Activated naive CD4-positive, alpha-beta T cell treated with anti-CD3 and anti-CD28 coated beads for 36 hours (primary cell): Measurements from ENCODE around the gene ZNF609. TPM values are rescaled to one million over a fixed set of nuclear protein-coding genes. Genes with fewer than 3 reads are reported as not detected.

Experiments used
- CTCF ChIA-PET: fragments of 350-600 bp; sonication (Branson Sonifier 250); formaldehyde crosslinking; loops from one replicate; lab custom pipeline; 2021; ENCODE audit warnings: antibody characterized with exemption; lab: Charles Lee
- DNase-seq: peaks from one replicate; pipeline ENCODE4 v3.0.0-alpha.2; 2020
- H3K27ac Mint-ChIP-seq: one replicate; pipeline ENCODE4 v1.8.0; 2021; ENCODE audit warnings: mild to moderate bottlenecking, mixed read lengths
- H3K27me3 Mint-ChIP-seq: one replicate; pipeline ENCODE4 v1.8.0; 2021; ENCODE audit warnings: low read depth, mixed read lengths
- H3K36me3 Mint-ChIP-seq: one replicate; pipeline ENCODE4 v1.8.0; 2021; ENCODE audit warnings: low read depth, mixed read lengths
- H3K4me1 Mint-ChIP-seq: one replicate; pipeline ENCODE4 v1.8.0; 2021; ENCODE audit warnings: low read depth, mixed read lengths
- H3K4me3 Mint-ChIP-seq: one replicate; pipeline ENCODE4 v1.8.0; 2021; ENCODE audit warnings: mild to moderate bottlenecking, moderate library complexity, mixed read lengths
- H3K9me3 Mint-ChIP-seq: one replicate; pipeline ENCODE4 v1.8.0; 2021; ENCODE audit warnings: mixed read lengths
- intact Hi-C: fragments of 100-400 bp; cut with micrococcal nuclease; formaldehyde crosslinking; loops from one replicate; pipeline ENCODE4 v1.15.1; 2023
- total RNA-seq, 2 experiments: library from RNA; stranded (reverse); gene quantifications; one replicate each; pipeline ENCODE4 v1.2.3, GENCODE V29; 2021

The ZNF609 gene
- total RNA-seq, 2 experiments from 2014 or later, result 39.5 to 40.4 TPM

GRCh38 chr15:64513823-64514222, 53.4 kb downstream of the ZNF609 start:
- DNase-seq, result no peak
- peaks cover 72% of the 10 kb centered on the region for H3K4me1 Mint-ChIP-seq
- no peaks in the 10 kb centered on the region for H3K9me3 Mint-ChIP-seq
- CTCF ChIA-PET, result interaction anchor here (0.6 kb wide), 1 partner anchor 45 kb away, joined by 7 read pairs; no protein-coding TSS in a partner anchor
- H3K27me3 Mint-ChIP-seq, result no peaks in the 10 kb centered on the region
- peaks cover 10% of the 10 kb centered on the region for H3K36me3 Mint-ChIP-seq
- H3K4me3 Mint-ChIP-seq, result no peak overlapping the region
- peak overlapping the region; percentile 39 for H3K27ac Mint-ChIP-seq
- intact Hi-C loops, result loop anchor here (5.0 kb wide), 1 partner anchor 48 kb away; no protein-coding TSS in a partner anchor

GRCh38 chr15:64515196-64515595, 54.8 kb downstream of the ZNF609 start:
- peaks cover 70% of the 10 kb centered on the region for H3K4me1 Mint-ChIP-seq
- CTCF ChIA-PET, result interaction anchor here (0.9 kb wide), 1 partner anchor 88 kb away, joined by 3 read pairs; no protein-coding TSS in a partner anchor
- H3K27ac Mint-ChIP-seq, result peak overlapping the region; percentile 75

DNA sequence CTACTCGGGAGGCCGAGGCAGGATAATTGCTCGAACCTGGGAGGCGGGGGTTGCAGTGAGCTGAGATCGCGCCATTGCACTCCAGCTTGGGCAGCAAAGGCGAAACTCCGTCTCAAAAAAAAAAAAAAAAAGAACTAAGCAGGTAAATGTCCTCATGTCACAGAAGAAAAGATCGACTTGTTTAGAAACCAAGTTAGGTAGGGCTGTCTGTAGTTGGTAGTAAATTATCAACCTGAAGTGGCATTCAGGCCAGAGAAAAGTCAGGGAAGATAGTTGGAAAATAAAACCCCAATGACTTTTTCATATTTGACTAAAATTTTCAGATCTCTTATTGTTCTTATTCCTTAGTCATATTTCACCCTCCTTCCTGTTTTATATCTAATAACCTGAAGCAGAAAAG, 55.4 kb downstream of the ZNF609 start:
- H3K4me1 Mint-ChIP-seq, result peaks cover 64% of the 10 kb centered on the region
- no peaks in the 10 kb centered on the region for H3K27me3 Mint-ChIP-seq
- H3K4me3 Mint-ChIP-seq, result no peak overlapping the region
- no peak for DNase-seq
- CTCF ChIA-PET, result interaction anchor here (0.9 kb wide), 1 partner anchor 89 kb away, joined by 3 read pairs; no protein-coding TSS in a partner anchor
- peaks cover 10% of the 10 kb centered on the region for H3K36me3 Mint-ChIP-seq
- H3K9me3 Mint-ChIP-seq, result no peaks in the 10 kb centered on the region
- intact Hi-C loops, result no loop called here
- H3K27ac Mint-ChIP-seq, result no peak overlapping the region

More at GRCh38 chr15:64515196-64515595, 54.8 kb downstream of the ZNF609 start:
- Mint-ChIP-seq H3K4me3 (peak overlapping the region; percentile 61), H3K27me3 (no peaks in the 10 kb centered on the region), H3K36me3 (peaks cover 10% of the 10 kb centered on the region), H3K9me3 (no peaks in the 10 kb centered on the region)
- intact Hi-C loops, result no loop called here
- no peak for DNase-seq

DNA sequence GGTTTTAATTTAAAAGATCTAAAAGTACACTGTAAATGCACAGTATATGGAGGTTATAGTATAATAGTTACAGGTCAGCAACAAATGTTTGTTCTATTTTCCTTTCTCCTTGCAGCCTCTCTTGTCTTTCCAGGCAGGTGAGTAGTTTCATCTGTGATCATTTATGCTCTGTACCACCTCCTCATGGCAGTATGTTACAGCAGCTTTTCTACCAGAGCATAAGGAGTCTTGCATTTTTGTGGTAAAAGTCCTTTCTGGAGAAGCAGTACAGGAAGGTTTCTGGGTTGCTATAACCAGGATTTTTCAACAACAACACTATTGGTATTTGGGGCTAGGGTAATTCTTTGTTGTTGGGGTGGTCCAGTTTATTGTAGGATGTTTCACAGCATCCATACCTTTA, 59.5 kb downstream of the ZNF609 start:
- CTCF ChIA-PET, result no interaction called here
- intact Hi-C loops, result no loop called here
- H3K4me3 Mint-ChIP-seq, result no peak overlapping the region

GRCh38 chr15:64521201-64521600, 60.8 kb downstream of the ZNF609 start:
- intact Hi-C loops, result no loop called here
- H3K27me3 Mint-ChIP-seq, result no peaks in the 10 kb centered on the region
- no peak overlapping the region for H3K27ac Mint-ChIP-seq
- no peaks in the 10 kb centered on the region for H3K9me3 Mint-ChIP-seq
- H3K4me1 Mint-ChIP-seq, result peaks cover 64% of the 10 kb centered on the region
- CTCF ChIA-PET, result interaction anchor here (0.6 to 1.6 kb wide), 4 partner anchors 9 to 18 kb away, joined by 3 read pairs; no protein-coding TSS in a partner anchor
- no peak overlapping the region for H3K4me3 Mint-ChIP-seq
- no peak for DNase-seq
- peaks cover 7% of the 10 kb centered on the region for H3K36me3 Mint-ChIP-seq

More for the DNA sequence above, 59.5 kb downstream of the ZNF609 start:
- Mint-ChIP-seq H3K27ac (no peak overlapping the region), H3K36me3 (peaks cover 6% of the 10 kb centered on the region), H3K27me3 (no peaks in the 10 kb centered on the region), H3K9me3 (no peaks in the 10 kb centered on the region), H3K4me1 (peaks cover 62% of the 10 kb centered on the region)
- no peak for DNase-seq

GRCh38 chr15:64521726-64522164, 61.4 kb downstream of the ZNF609 start:
- no peak overlapping the region for H3K4me3 Mint-ChIP-seq
- H3K4me1 Mint-ChIP-seq, result peaks cover 67% of the 10 kb centered on the region
- peaks cover 7% of the 10 kb centered on the region for H3K36me3 Mint-ChIP-seq
- intact Hi-C loops, result no loop called here
- no peak overlapping the region for H3K27ac Mint-ChIP-seq
- no peaks in the 10 kb centered on the region for H3K9me3 Mint-ChIP-seq
- DNase-seq, result no peak
- H3K27me3 Mint-ChIP-seq, result no peaks in the 10 kb centered on the region
- CTCF ChIA-PET, result interaction anchor here (1.3 to 1.6 kb wide), 2 partner anchors 11 to 18 kb away, joined by 3 read pairs; no protein-coding TSS in a partner anchor

- H3K4me1 Mint-ChIP-seq, result peaks cover 71% of the 10 kb centered on the region
- intact Hi-C loops, result no loop called here
- peaks cover 7% of the 10 kb centered on the region for H3K36me3 Mint-ChIP-seq
- no peaks in the 10 kb centered on the region for H3K9me3 Mint-ChIP-seq
- no peak overlapping the region for H3K4me3 Mint-ChIP-seq
- no peak for DNase-seq
- CTCF ChIA-PET, result interaction anchor here (1.3 to 1.6 kb wide), 2 partner anchors 10 to 19 kb away, joined by 3 read pairs; no protein-coding TSS in a partner anchor
- no peaks in the 10 kb centered on the region for H3K27me3 Mint-ChIP-seq
- H3K27ac Mint-ChIP-seq, result no peak overlapping the region
Measured at GRCh38 chr15:64522226-64522823, 61.9 kb downstream of the ZNF609 start.

- no peaks in the 10 kb centered on the region for H3K27me3 Mint-ChIP-seq
- H3K9me3 Mint-ChIP-seq, result no peaks in the 10 kb centered on the region
- no peak overlapping the region for H3K4me3 Mint-ChIP-seq
- CTCF ChIA-PET, result no interaction called here
- intact Hi-C loops, result no loop called here
- H3K27ac Mint-ChIP-seq, result no peak overlapping the region
- H3K36me3 Mint-ChIP-seq, result peaks cover 7% of the 10 kb centered on the region
- H3K4me1 Mint-ChIP-seq, result peaks cover 72% of the 10 kb centered on the region
- DNase-seq, result no peak
Measured at GRCh38 chr15:64523240-64523639, 62.9 kb downstream of the ZNF609 start.

DNA sequence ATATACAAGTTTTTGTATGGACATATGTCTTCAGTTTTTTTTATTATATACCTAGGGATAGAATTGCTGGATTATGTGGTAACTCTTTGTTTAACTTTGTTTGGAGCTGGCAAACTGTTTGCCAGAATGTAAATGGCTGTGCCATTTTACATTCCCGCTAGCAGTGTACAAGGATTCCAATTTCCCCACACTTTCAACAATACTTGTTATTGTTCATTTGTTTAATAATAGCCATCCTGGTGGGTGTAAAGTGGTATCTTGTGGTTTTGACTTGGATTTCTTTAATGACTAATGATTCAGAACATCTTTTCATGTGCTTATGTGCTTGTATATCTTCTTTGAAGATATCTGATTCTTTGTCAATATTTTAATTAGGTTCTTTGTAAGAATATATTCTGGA, 64.4 kb downstream of the ZNF609 start:
- H3K36me3 Mint-ChIP-seq, result peaks cover 10% of the 10 kb centered on the region
- intact Hi-C loops, result no loop called here
- no peak overlapping the region for H3K4me3 Mint-ChIP-seq
- CTCF ChIA-PET, result no interaction called here
- no peaks in the 10 kb centered on the region for H3K9me3 Mint-ChIP-seq
- DNase-seq, result no peak
- no peaks in the 10 kb centered on the region for H3K27me3 Mint-ChIP-seq
- no peak overlapping the region for H3K27ac Mint-ChIP-seq
- peaks cover 70% of the 10 kb centered on the region for H3K4me1 Mint-ChIP-seq

DNA sequence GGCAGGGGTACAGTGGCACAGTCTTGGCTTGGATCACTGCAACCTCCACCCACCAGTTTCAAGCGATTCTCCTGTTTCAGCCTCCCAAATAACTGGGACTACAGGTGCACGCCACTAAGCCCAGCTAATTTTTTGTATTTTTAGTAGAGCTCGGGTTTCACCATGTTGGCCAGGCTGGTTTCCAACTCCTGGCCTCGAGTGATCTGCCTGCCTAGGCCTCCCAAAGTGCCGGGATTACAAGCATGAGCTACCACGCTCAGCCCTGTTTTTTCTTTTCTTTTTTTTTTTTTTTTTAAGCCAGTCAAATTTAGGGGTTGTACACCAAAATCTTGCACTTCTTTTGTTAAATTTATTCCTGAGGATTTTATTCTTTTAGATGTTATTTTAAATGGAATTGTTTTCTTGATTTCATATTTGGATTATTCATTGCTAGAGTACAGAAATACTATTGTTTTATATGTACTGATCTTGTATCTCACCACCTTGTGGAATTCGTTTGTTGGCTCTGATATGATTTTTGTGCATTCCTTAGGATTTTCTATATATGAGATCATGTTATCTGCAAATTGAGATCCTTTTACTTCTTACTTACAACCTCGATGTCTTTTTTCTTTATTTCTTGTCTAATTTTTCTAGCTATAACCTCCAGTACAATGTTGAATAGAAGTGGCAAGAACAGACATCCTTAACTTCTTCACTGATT, 65.6 kb downstream of the ZNF609 start:
- no peaks in the 10 kb centered on the region for H3K9me3 Mint-ChIP-seq
- peaks cover 72% of the 10 kb centered on the region for H3K4me1 Mint-ChIP-seq
- H3K27ac Mint-ChIP-seq, result no peak overlapping the region
- H3K36me3 Mint-ChIP-seq, result peaks cover 10% of the 10 kb centered on the region
- no peak for DNase-seq
- CTCF ChIA-PET, result interaction anchor here (0.6 to 1.1 kb wide), 2 partner anchors 63 to 125 kb away, joined by 5 read pairs; no protein-coding TSS in a partner anchor
- no peaks in the 10 kb centered on the region for H3K27me3 Mint-ChIP-seq
- intact Hi-C loops, result no loop called here
- no peak overlapping the region for H3K4me3 Mint-ChIP-seq

DNA sequence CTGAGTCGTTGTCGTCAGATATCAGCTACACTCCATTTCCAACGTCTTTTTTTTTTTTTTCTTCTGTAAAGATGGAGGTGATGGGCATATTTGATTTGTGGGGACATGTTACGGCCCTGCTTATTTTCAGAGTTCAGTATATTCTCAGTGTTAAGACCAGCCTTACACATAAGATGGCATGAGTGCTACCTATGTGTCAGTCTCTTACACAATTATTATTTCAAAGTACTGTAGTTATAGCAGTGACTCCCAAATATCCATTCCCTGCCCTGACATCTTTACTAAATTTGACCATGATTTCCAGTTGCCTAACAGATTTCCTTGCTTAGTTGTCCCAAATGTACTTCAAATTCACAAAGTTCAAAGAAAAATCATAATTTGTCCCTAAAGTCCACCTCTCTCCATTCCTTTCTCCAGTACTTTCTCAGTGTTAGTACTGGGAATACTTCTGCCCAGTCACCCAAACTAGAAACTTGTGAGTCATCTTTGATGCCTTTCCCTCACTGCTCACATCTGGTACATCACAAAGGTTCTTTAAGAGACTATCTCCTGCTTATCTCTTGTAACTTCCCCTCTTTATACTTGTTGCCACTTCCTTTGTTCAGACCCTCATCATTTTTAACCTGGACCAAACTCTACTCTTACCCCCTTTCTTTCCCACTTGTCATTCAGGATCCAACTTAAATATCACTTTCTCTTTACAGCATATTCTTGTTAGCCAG, 67.0 kb downstream of the ZNF609 start:
- Mint-ChIP-seq H3K9me3 (no peaks in the 10 kb centered on the region), H3K4me1 (peaks cover 68% of the 10 kb centered on the region), H3K36me3 (peaks cover 10% of the 10 kb centered on the region), H3K27me3 (no peaks in the 10 kb centered on the region), H3K27ac (no peak overlapping the region), H3K4me3 (no peak overlapping the region)
- intact Hi-C loops, result no loop called here
- CTCF ChIA-PET, result interaction anchor here (0.6 kb wide), 1 partner anchor 15 kb away, joined by 4 read pairs; no protein-coding TSS in a partner anchor
- no peak for DNase-seq

- Mint-ChIP-seq H3K9me3 (no peaks in the 10 kb centered on the region), H3K4me1 (peaks cover 79% of the 10 kb centered on the region), H3K36me3 (peaks cover 16% of the 10 kb centered on the region), H3K27me3 (no peaks in the 10 kb centered on the region), H3K4me3 (no peak overlapping the region), H3K27ac (no peak overlapping the region)
- CTCF ChIA-PET, result no interaction called here
- intact Hi-C loops, result no loop called here
- no peak for DNase-seq
Measured at GRCh38 chr15:64528871-64529270, 68.5 kb downstream of the ZNF609 start.
